NCI-H2227 (cell line): ENCODE data around the gene FHAD1.

Source experiments
- DNase-seq: peaks from one replicate; lab custom pipeline; 2025; ENCODE audit not compliant: unreplicated experiment; lab: John Stamatoyannopoulos, UW

Gene FHAD1

GRCh38 chr1:15390667-15391066, 143.6 kb downstream of the FHAD1 start:
- no peak for DNase-seq

GRCh38 chr1:15391366-15391765, 144.3 kb downstream of the FHAD1 start:
- no peak for DNase-seq

- no peak for DNase-seq
Measured at GRCh38 chr1:15393475-15394257, 146.6 kb downstream of the FHAD1 start.

GRCh38 chr1:15394258-15394690, 147.3 kb downstream of the FHAD1 start:
- DNase-seq, result no peak

GRCh38 chr1:15397236-15397635, 150.2 kb downstream of the FHAD1 start:
- no peak for DNase-seq

GRCh38 chr1:15399710-15400109, 152.7 kb downstream of the FHAD1 start:
- DNase-seq, result no peak

- no peak for DNase-seq
Measured at GRCh38 chr1:15400627-15401026, 153.6 kb downstream of the FHAD1 start.

GRCh38 chr1:15401391-15402055, 154.5 kb downstream of the FHAD1 start:
- no peak for DNase-seq

- no peak for DNase-seq
Measured at GRCh38 chr1:15402809-15403450, 155.9 kb downstream of the FHAD1 start.

- no peak for DNase-seq
Measured at GRCh38 chr1:15403962-15404580, 157.0 kb downstream of the FHAD1 start.

GRCh38 chr1:15405106-15405850, 158.3 kb downstream of the FHAD1 start:
- no peak for DNase-seq

GRCh38 chr1:15406614-15407559, 159.9 kb downstream of the FHAD1 start:
- DNase-seq, result no peak

GRCh38 chr1:15407580-15407979, 160.6 kb downstream of the FHAD1 start:
- no peak for DNase-seq

- DNase-seq, result no peak
Measured at GRCh38 chr1:15408890-15409387, 161.9 kb downstream of the FHAD1 start.

- DNase-seq, result peak; percentile 93
Measured at GRCh38 chr1:15409388-15410222, 162.6 kb downstream of the FHAD1 start, which contains the start of gene EFHD2. EFHD2 (plus strand) TSS chr1:15409888; CDS start chr1:15409972, 84 bp downstream.

GRCh38 chr1:15410223-15410883, 163.3 kb downstream of the FHAD1 start:
- DNase-seq, result peak; percentile 22

GRCh38 chr1:15410884-15411245, 163.8 kb downstream of the FHAD1 start:
- no peak for DNase-seq

GRCh38 chr1:15411593-15412137, 164.6 kb downstream of the FHAD1 start:
- DNase-seq, result no peak
